Stimulated activated CD8-positive, alpha-beta memory T cell treated with anti-CD3 and anti-CD28 coated beads, Interleukin-7, amount 100 ng/mL, for 48 hours (primary cell): Measurements from ENCODE around the gene ZNF780A.
"Not testable (repeated sequence)": the region's sequence is repeated elsewhere in the genome, so short reads cannot be mapped to it uniquely, and the experiment has no call there.

ENCODE experiments used
- DNase-seq, 2 donors: peaks; one replicate each; pipeline ENCODE4 v3.0.0-alpha.2; 2020; ENCODE audit warnings: low read depth in 1 of 2; ENCODE audit errors: extremely low read depth in 1 of 2

The ZNF780A gene

DNA sequence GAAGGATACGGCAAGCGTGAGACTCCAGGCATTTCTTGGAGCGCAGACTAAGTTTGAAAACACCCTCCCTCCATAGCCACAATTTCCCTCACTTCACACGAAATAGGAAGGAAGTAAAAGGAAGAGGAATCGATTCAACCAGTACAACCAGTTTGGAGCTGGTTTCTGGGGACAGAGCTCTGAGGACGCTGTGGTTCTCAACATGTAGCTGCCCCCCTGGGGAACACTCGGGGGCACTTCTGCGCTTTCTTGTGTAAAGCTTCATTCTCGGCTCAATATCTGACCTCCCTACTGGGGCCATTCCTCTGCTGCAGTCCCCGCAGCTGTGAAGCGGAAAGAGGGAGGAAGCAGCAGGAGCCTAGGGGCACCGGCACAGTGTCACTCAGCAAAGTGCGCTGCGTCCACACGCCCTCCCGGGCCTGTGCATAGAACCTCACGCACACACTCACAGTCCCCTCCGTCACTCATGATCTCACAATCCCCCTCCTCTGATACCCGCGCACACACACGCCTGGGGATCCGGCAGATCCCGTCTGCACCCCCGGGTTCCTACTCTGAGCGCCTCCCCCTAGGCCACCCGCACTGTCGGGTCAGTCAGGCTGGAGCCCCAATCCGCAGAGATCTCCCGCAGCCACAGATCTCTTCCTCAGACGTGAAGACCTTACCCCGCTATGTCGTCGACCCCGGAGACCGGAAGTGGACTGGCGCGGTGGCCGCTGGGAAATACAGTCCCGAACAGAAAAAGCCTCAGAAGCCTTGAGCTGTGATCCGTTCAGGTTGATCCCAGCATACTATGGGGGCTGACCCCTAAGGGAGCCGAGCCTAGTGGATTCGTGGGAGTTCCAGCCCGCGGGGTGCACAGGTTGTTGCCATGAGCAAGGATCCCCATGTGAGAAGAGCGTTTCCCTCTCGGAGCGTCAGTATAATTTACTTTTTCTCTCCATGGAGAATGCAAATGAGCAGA, at the start of gene ZNF780A:
Gene ZNF780A (minus strand): TSS at position 703 of the 964 bp plus-strand sequence. CDS start 6,190 bp downstream, outside the sequence.
- DNase-seq, result peak; percentile 45 to 62

DNA sequence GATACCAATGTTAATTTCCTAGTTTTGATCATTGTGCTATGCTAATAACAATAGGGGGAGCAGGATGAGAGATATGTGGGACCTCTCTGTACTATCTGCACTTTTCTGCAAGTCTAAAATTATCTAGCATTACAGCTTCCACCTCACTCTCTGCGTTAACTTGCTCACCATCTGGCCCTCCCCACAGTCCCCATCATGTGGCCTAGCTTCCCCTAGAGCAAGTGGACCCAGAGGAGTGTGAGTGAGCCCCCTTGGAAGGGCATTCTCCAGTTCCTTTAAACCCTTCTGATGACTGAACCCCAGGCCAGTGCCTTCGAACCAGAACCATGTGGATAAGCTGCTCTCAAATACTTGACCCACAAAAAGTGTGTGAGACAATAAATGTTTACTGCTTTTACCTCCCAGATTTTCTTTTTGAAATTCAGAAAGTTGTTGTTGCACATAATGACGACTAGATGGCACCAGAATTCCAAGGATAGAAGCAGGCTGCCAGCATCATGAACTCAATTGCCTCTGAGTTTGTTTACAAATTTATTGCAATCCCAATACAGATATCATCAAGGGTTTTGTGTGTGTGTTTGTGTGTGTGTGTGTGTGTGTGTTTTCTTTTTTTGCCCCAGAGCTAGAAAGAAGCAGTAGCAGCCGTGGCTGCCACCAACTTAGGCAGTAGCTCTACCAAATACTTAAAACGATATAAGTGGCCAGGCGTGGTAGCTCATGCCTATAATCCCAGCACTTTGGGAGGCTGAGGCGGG, 49.0 kb upstream of the ZNF780A start:
- DNase-seq, result no peak

DNA sequence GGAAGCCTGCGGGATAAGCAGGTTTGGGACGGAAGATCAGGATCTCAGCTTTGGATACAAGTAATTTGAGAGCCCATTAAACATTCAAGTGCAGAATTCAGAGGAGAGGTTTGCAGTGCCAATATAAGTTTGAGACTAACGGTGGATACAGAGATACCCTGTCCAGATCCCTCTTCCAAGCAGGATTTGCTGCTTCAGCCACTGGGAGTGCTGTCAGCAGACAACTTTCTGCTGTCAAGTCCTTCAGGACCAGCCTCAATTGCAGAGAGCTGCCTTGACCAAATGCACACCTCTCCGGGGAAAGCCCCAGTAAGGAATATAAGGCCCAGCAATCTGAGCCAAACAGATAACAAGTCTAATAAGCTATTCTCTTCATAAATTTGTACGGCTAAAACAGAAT, 46.1 kb upstream of the ZNF780A start:
- no peak for DNase-seq

DNA sequence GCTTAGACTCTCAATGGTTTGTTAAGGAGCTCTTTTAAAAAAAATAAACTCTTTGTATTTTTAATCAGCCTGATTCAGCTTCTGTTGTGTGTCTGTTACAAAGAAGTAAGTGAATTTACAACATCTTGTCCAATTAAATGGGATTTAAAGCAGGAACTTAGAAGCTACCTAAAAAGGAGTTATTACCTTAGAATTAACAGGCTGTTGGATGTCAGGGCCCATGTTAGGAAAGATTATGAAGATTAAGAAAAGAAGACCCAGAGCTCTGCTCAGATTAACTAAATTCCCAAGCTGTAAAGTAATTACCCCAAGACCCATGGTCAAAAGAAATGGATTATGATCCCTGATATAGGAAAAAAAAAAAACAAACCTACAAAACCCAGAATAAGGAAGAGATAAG, 44.1 kb upstream of the ZNF780A start:
- DNase-seq, result no peak

DNA sequence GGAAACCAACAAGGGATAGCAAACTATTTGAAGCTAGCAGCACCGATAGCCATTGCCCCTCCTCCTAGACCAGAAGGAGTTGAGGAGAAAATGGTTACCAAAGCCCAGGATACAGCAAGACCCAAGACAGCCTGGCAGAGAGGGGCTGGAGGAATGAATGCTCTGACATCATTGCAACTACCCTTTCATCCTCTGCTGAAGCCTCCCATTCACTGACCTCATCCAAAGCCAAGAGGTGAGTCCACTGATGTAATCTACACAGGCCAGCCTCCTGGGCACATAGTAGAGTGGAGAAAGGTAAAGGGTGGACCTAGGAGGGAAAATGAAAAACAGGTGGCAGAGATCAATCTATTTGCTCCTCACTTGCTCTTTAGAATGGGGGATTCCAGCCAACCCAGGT, 42.7 kb upstream of the ZNF780A start:
- no peak for DNase-seq

DNA sequence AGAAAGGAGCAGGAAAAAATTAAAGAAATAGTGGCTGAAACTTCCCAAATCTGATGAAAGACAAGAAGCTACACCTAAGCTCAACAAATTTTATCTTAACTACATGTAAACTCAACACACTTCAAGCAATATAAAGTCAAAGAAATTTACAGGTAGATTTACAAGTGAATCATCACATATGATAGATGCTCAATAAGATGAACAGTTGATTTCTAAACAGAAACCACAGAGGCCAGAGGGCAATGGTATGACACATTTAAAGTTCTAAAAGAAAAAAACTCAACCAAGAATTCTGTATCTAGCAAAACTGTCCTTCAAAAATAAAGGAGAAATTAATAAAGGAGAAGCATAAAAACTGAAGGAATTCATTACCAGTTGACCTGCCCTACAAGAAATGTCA, 39.3 kb upstream of the ZNF780A start:
- DNase-seq, result no peak

DNA sequence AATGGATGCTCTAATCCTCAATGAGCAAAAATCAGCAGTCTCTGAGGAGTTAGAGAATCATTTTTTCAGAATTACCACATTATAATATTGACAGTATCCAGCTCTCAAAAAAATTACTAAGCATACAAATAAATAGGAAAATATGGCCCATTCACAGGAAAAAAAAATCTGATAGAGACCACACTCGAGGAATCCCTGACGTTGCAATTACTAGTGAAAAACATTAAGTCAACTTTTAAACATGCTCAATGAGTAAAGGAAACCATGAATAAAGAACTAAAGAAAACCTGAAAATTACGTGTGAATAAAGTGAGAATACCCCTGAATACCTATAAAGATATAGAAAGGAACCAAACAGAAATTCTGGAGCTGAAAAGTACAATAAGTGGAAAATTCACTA, 38.7 kb upstream of the ZNF780A start:
- no peak for DNase-seq

DNA sequence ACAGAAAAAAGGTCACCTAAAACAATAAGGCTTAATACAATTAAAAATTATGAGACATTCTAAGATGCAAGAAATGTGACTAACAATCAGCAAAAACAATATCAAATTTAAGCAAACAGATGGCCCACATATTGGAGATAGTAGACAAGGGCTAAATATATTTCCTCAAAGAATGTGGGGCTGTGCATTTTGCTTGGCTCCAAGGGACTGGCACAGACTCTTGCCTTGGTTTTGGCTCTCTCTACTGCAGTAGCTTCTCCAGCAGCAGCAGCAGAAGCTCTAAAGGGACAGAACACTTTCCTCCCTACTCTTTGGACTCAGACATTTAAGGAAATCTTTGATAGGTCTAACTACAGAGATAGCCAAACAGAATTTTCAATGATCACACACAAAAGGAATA, 38.2 kb upstream of the ZNF780A start:
- DNase-seq, result no peak

DNA sequence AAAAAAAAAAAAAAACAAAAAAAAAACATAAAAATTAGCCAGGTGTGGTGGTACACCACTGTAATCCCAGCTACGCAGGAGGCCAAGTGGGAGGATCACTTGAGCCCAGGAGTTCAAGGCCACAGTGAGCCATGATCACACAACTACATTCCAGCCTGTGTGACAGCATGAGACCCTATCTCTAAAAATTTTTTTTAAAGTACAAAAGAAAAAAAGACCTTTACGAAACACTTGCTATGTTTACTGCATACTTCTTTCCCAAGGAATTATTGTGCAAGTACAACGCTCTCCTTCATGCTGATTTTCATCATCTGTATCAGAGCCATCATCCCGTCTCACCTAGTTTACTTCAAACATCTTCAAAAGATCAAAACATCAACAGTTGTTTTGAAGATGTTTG, 28.6 kb upstream of the ZNF780A start:
- DNase-seq, result no peak

DNA sequence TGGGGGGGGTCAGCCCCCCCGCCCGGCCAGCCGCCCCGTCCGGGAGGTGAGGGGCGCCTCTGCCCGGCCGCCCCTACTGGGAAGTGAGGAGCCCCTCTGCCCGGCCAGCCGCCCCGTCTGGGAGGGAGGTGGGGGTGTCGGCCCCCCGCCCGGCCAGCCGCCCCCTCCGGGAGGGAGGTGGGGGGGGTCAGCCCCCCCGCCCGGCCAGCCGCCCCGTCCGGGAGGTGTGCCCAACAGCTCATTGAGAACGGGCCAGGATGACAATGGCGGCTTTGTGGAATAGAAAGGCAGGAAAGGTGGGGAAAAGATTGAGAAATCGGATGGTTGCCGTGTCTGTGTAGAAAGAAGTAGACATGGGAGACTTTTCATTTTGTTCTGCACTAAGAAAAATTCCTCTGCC, 27.9 kb upstream of the ZNF780A start:
- not testable (repeated sequence) for DNase-seq

DNA sequence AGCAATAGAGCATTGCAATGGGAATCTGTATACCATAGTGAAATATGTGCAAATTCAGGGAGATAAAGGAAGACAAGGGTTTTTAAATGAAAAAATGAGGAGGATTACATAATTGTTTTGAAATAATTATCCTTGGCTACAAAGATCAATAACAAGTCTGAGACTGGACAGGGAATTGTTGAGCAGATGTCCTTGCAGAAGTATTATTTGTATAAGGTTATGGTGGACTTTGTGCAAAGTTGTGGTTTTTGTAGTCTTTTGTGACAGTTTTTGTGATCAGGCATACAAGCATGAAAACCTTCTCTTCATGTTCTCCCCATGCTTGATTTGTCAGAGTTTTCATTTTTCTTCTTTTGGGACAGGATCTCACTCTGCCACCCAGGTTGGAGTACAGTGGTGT, 25.3 kb upstream of the ZNF780A start:
- DNase-seq, result no peak

DNA sequence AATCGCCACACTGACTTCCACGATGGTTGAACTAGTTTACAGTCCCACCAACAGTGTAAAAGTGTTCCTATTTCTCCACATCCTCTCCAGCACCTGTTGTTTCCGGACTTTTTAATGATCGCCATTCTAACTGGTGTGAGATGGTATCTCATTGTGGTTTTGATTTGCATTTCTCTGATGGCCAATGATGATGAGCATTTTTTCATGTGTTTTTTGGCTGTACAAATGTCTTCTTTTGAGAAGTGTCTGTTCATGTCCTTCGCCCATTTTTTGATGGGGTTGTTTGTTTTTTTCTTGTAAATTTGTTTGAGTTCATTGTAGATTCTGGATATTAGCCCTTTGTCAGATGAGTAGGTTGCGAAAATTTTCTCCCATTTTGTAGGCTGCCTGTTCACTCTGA, 23.4 kb upstream of the ZNF780A start:
- not testable (repeated sequence) for DNase-seq

DNA sequence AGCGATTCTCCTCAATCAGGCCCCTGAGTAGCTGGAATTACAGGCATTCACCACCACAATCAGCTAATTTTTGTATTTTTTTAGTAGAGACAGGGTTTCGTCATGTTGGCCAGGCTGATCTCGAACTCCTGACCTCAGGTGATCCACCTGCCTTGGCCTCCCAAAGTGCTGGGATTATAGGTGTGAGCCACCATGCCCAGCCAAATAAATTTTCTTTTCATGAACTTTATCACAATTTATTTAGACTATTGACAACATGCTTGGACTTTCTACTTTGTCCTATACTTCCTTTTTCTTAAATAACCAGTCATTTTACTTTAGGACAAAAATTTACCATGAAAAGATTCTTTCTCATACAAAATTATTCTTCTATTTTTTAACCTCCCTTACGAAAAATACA, 21.5 kb upstream of the ZNF780A start:
- DNase-seq, result not testable (repeated sequence)

DNA sequence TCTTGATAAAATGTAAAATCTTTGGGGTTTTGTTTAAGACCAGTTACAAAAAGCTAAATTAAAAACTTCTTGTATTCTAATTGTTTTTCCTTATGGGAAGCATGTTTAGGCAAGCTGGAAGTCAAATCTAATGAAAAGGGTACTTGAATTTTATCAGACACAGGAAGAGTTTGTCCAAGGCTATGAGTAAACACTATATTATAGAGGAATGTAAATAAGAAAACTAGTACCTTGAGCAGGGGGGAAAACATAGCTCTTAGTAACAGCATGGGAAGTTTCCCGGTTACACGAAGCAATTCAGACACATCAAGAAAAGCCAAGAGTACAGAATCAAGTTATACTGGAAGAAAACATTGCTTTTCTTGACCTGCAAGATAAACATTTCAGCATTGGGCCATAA, 19.8 kb upstream of the ZNF780A start:
- DNase-seq, result no peak

DNA sequence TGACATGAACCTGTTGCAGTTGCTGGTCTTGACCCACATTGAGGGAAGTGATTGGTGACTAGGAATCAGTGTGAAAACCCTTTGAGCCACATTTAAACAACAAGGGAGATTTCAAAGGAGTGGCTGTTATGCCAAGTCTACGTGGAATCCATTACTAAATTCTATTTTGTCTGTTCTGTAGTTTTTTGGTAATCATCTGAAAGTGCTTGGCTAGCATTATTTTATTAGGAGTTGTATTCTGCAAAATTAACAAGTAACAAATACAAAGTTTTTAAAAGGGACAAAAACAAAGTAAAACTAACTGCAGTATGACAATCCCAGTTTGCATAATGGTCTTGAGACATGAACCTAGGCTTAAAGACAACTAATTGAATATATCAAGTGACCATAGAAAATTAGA, 14.0 kb upstream of the ZNF780A start:
- no peak for DNase-seq

DNA sequence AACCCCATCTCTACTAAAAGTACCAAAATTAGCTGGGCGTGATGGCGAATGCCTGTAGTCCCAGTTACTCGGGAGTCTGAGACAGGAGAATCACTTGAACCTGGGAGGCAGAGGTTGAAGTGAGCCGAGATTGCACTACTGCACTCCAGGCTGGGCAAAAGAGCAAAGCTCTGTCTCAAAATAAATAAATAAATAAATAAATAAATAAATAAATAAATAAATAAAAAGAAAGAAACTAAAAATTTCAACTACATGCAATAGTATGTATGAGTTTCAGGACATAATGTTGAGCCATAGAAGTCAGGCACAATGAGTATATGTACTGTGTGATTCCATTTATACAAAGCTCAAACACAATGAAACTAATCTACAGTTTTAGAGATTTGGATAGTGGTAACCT, 12.9 kb upstream of the ZNF780A start:
- no peak for DNase-seq

DNA sequence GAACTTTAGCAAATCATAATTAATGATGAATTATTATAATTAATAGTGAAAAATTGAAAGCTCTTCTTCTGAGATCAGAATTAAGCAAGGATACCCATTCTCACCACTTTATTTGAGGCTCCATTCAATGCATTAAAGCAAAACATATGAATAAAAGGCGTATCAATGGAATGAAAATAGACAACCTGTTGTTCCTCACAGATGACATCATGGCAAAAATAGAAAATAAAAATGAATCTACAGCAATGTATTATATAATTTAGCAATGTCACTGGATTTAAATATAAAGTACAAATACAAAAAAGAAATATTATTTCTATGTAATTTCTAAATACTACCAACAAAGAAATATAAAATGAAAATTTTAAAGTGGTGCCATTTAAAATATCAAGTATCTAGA, 11.1 kb upstream of the ZNF780A start:
- DNase-seq, result no peak

DNA sequence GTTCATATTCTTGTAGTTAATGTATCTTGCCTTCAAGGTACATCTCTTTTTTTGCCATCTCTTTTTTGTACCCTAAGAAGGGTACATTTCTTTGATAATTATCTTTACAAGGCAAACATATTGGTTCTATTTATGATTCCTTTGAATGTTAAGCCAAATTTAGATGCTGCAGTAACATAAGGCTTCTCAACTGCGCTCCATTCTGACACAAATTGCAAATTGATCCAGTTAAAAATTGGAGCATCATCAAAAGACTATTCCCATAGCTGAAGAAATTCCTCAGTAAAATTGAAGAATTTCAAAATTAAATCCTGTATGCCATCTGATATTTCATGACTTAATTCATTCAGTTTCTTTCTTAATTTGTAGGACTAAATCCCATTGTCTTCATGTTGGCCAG, 2.7 kb upstream of the ZNF780A start:
- no peak for DNase-seq

DNA sequence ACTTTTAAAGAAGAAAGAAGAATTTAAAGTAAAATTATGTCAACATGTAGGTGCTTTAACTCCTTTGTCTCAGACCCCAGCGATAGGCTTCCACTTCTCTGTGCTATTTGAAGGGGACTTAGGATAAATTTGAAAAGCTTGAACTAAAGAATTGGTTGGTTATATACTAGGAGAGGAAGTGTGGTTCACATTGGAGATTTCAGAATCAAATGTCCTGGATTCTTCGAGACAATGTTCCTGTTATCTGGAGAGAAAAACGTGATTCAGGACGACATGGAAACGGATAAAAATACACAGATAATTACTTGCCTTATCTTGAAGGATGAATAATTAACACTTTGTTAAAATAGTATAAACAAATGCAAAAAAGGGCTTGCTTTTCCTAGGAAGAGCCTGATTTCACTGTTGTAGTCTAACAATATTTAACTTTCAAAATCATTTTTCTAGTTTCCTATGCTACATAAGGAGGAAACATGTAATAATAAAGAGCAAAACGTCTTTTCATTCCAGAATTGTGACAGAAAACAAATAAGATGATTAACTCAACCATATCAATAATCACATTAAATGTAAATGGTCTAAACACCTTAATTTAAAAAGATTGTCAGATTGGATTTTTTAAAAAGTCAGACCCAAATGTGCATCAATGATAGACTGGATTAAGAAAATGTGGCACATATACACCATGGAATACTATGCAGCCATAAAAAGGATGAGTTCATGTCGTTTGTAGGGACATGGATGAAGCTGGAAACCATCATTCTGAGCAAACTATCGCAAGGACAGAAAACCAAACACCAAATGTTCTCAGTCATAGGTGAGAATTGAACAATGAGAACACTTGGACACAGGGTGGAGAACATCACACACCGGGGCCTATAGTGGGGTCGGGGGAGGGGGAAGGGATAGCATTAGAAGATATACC, 724 bp upstream of the ZNF780A start:
- DNase-seq, result no peak

DNA sequence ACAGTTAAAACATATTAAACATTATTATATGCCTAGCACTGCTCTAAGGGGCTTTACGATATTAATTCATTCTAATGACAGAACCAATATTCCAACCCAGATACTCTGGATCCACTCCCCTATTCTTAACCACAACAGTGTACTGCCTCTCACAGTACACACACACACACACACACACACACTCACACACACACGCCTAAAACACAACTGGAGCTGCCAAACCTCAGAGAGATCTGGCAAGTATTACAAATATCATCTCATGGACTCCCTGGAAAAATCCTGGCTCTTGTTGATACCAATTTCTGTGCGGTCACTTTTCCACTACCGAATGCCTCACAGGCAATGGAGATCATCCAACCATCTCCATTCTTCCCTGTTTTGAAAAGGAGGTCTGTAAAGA, 1.3 kb downstream of the ZNF780A start:
- DNase-seq, result no peak
